ENCODE measurements around the gene ALMS1.

The ALMS1 gene

DNA sequence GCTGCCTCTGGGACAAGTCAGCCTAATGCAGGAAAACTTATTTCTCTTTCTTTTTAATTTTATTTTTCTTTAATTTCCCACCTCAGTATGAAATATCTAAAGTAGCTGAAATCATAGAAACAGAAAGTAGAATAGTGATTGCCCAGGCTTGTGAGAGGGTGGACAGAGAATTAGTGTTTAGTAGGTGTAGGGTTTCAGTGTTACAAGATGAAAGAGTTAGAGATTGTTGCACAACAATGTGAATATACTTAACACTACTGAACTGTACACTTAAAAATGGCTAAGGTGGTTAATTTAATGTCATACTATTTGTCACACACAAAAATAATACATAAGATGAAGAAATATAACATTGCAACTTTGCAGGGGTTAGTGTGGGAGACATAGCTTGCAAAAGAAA is 175.8 kb downstream of the ALMS1 start:
- no peak overlapping the region for H3K4me3 ChIP-seq (ENCODE audit: low read length)
- no peak for DNase-seq (ENCODE audit: low read depth)

GRCh38 chr2:73564986-73565385 is 179.3 kb downstream of the ALMS1 start:
- TF ChIP-seq, protein P1, sequence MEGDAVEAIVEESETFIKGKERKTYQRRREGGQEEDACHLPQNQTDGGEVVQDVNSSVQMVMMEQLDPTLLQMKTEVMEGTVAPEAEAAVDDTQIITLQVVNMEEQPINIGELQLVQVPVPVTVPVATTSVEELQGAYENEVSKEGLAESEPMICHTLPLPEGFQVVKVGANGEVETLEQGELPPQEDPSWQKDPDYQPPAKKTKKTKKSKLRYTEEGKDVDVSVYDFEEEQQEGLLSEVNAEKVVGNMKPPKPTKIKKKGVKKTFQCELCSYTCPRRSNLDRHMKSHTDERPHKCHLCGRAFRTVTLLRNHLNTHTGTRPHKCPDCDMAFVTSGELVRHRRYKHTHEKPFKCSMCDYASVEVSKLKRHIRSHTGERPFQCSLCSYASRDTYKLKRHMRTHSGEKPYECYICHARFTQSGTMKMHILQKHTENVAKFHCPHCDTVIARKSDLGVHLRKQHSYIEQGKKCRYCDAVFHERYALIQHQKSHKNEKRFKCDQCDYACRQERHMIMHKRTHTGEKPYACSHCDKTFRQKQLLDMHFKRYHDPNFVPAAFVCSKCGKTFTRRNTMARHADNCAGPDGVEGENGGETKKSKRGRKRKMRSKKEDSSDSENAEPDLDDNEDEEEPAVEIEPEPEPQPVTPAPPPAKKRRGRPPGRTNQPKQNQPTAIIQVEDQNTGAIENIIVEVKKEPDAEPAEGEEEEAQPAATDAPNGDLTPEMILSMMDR (conservative IDR thresholded peaks at IDR 0.05; ENCODE audit: low read length), result no peak
- H3K4me3 ChIP-seq (ENCODE audit: low read length), result no peak overlapping the region
- DNase-seq (ENCODE audit: low read depth), result no peak

More for the DNA sequence above, 175.8 kb downstream of the ALMS1 start:
- TF ChIP-seq, protein P1 (conservative IDR thresholded peaks at IDR 0.05; ENCODE audit: low read length), result no peak

GRCh38 chr2:73566288-73566878 is 180.7 kb downstream of the ALMS1 start:
- no peak for DNase-seq (ENCODE audit: low read depth)
- TF ChIP-seq, protein P1 (conservative IDR thresholded peaks at IDR 0.05; ENCODE audit: low read length), result no peak
- H3K4me3 ChIP-seq (ENCODE audit: low read length), result no peak overlapping the region

DNA sequence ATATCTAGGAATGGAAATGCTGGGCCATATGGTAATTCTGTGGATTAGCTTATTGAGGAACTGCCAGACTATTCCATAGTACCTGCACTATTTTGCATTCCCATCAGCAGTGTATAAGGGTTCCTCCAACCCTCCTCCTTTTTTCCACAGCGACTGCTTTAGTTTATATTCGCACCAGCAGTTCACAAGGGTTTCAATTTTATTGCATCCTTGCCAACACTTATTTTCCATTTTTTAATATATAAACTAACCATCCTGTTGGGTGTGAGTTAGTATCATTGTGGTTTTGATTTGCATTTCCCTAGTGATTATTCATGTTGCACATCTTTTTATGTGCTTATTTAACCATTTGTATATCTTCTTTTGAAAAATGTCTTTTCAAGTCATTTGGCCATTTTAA is 189.6 kb downstream of the ALMS1 start:
- DNase-seq (ENCODE audit: low read depth), result no peak
- H3K4me3 ChIP-seq (ENCODE audit: low read length), result no peak overlapping the region
- TF ChIP-seq, protein P1 (conservative IDR thresholded peaks at IDR 0.05; ENCODE audit: low read length), result no peak

GRCh38 chr2:73582364-73582763 is 196.7 kb downstream of the ALMS1 start:
- TF ChIP-seq, protein P1 (conservative IDR thresholded peaks at IDR 0.05; ENCODE audit: low read length), result no peak
- no peak for DNase-seq (ENCODE audit: low read depth)

GRCh38 chr2:73588177-73588576 is 202.5 kb downstream of the ALMS1 start:
- no peak for DNase-seq (ENCODE audit: low read depth)
- H3K4me3 ChIP-seq (ENCODE audit: low read length), result no peak overlapping the region
- TF ChIP-seq, protein P1 (conservative IDR thresholded peaks at IDR 0.05; ENCODE audit: low read length), result no peak

More at GRCh38 chr2:73582364-73582763, 196.7 kb downstream of the ALMS1 start:
- no peak overlapping the region for H3K4me3 ChIP-seq (ENCODE audit: low read length)

GRCh38 chr2:73593680-73594079 is 208.0 kb downstream of the ALMS1 start:
- H3K4me3 ChIP-seq (ENCODE audit: low read length), result no peak overlapping the region
- DNase-seq (ENCODE audit: low read depth), result no peak
- TF ChIP-seq, protein P1 (conservative IDR thresholded peaks at IDR 0.05; ENCODE audit: low read length), result no peak
